ENCODE results near the gene NYAP2. TPM values are rescaled to one million over a fixed set of nuclear protein-coding genes. Genes with fewer than 3 reads are reported as not detected.
A peak's percentile ranks its signal among the peaks of the same experiment; 100 is the strongest.

NYAP2 gene
- total and polyA plus RNA-seq, 2 donors (not counting 1 experiment from before 2014, with no cell fraction given), result not detected

DNA sequence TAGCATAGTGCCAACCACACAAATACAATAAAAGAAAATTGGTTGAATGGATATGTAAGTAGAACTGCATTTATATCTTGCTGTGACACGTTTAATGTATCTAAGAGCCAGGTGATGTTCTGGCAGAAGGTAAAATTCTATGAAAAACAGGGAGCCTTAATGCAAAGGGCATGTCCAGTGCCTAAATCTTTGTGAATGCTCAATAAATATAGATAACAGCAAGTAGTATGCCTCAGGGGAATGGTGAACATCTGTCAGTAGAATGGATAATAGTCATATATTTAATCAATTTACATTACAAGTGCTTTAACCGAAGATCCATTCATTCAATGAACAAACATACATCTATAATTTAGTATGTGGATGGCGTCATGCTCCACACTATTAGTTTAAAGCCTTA lies 43.7 kb upstream of the NYAP2 start:
- H3K4me1 ChIP-seq (ENCODE audit: control insufficient read depth, extremely low read depth, insufficient read depth, low read length), result no peaks in the 10 kb centered on the region
- no peak overlapping the region for H3K27ac ChIP-seq (ENCODE audit: insufficient read depth, low read length)
- H3K79me2 ChIP-seq (ENCODE audit: control insufficient read depth, insufficient read depth, low read length), result no peaks in the 10 kb centered on the region
- no peak overlapping the region for H3K4me3 ChIP-seq (replicated peaks in 1 of 4; ENCODE audit: control extremely low read depth in 1 of 4, insufficient read depth in 1 of 4, low read depth in 3 of 4, low read length in 4 of 4)
- no peak for DNase-seq (ENCODE audit: low read depth in 2 of 2)
- H4K20me1 ChIP-seq (ENCODE audit: control insufficient read depth, extremely low read depth, insufficient read depth, low read length), result no peaks in the 10 kb centered on the region
- TF ChIP-seq EZH2 (IDR thresholded peaks at IDR 0.05; ENCODE audit: low read length, missing control alignments), result no peak
- TF ChIP-seq, protein P1, sequence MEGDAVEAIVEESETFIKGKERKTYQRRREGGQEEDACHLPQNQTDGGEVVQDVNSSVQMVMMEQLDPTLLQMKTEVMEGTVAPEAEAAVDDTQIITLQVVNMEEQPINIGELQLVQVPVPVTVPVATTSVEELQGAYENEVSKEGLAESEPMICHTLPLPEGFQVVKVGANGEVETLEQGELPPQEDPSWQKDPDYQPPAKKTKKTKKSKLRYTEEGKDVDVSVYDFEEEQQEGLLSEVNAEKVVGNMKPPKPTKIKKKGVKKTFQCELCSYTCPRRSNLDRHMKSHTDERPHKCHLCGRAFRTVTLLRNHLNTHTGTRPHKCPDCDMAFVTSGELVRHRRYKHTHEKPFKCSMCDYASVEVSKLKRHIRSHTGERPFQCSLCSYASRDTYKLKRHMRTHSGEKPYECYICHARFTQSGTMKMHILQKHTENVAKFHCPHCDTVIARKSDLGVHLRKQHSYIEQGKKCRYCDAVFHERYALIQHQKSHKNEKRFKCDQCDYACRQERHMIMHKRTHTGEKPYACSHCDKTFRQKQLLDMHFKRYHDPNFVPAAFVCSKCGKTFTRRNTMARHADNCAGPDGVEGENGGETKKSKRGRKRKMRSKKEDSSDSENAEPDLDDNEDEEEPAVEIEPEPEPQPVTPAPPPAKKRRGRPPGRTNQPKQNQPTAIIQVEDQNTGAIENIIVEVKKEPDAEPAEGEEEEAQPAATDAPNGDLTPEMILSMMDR (conservative IDR thresholded peaks at IDR 0.05 in 1 of 2, IDR thresholded peaks at IDR 0.05 in 1 of 2; ENCODE audit: low read depth in 1 of 2, low read length in 2 of 2), result no peak
- H2AFZ ChIP-seq (ENCODE audit: low read length), result no peak overlapping the region
- H3K36me3 ChIP-seq (ENCODE audit: control insufficient read depth, insufficient read depth, low read length), result no peaks in the 10 kb centered on the region
- H3K9me3 ChIP-seq (ENCODE audit: control insufficient read depth, insufficient read depth, low read depth, low read length), result no peaks in the 10 kb centered on the region
- no peak overlapping the region for H3K4me2 ChIP-seq (ENCODE audit: extremely low read depth, insufficient read depth, low read length)
- H3K27me3 ChIP-seq (ENCODE audit: control insufficient read depth, insufficient read depth, low read length), result no peaks in the 10 kb centered on the region
- no peak overlapping the region for H3K9ac ChIP-seq (ENCODE audit: insufficient read depth, low read length)

DNA sequence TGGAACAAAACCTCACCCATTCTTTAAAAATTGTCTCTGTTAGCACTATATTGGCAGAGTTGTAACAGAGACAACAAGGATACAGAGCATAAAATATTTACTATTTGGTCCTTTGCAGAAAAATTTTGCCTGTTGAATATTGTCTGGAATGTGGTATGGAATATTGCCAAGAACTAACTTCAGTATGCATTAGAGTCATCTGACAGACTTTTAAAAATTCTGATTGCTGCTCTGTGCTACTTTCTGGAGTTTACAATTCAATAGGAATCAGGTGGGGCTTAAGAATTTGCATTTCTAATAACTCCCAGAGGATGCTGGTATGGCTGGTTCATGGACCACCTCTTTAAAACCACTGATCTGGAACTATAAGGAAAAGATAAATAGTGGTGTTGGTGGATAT lies 32.8 kb upstream of the NYAP2 start:
- Histone ChIP-seq H3K27ac (ENCODE audit: insufficient read depth, low read length) (no peak overlapping the region), H3K9ac (ENCODE audit: insufficient read depth, low read length) (no peak overlapping the region), H3K36me3 (ENCODE audit: control insufficient read depth, insufficient read depth, low read length) (no peaks in the 10 kb centered on the region), H3K4me3 (replicated peaks in 1 of 4; ENCODE audit: control extremely low read depth in 1 of 4, insufficient read depth in 1 of 4, low read depth in 3 of 4, low read length in 4 of 4) (no peak overlapping the region), H3K27me3 (ENCODE audit: control insufficient read depth, insufficient read depth, low read length) (no peaks in the 10 kb centered on the region), H3K4me1 (ENCODE audit: control insufficient read depth, extremely low read depth, insufficient read depth, low read length) (no peaks in the 10 kb centered on the region), H2AFZ (ENCODE audit: low read length) (no peak overlapping the region), H3K79me2 (ENCODE audit: control insufficient read depth, insufficient read depth, low read length) (no peaks in the 10 kb centered on the region), H3K9me3 (ENCODE audit: control insufficient read depth, insufficient read depth, low read depth, low read length) (no peaks in the 10 kb centered on the region), H3K4me2 (ENCODE audit: extremely low read depth, insufficient read depth, low read length) (no peak overlapping the region), H4K20me1 (ENCODE audit: control insufficient read depth, extremely low read depth, insufficient read depth, low read length) (no peaks in the 10 kb centered on the region)
- no peak for TF ChIP-seq EZH2 (IDR thresholded peaks at IDR 0.05; ENCODE audit: low read length, missing control alignments)
- TF ChIP-seq, protein P1 (conservative IDR thresholded peaks at IDR 0.05 in 1 of 2, IDR thresholded peaks at IDR 0.05 in 1 of 2; ENCODE audit: low read depth in 1 of 2, low read length in 2 of 2), result no peak
- DNase-seq (ENCODE audit: low read depth in 2 of 2), result peak in 1 of 2 donors; percentile 3

DNA sequence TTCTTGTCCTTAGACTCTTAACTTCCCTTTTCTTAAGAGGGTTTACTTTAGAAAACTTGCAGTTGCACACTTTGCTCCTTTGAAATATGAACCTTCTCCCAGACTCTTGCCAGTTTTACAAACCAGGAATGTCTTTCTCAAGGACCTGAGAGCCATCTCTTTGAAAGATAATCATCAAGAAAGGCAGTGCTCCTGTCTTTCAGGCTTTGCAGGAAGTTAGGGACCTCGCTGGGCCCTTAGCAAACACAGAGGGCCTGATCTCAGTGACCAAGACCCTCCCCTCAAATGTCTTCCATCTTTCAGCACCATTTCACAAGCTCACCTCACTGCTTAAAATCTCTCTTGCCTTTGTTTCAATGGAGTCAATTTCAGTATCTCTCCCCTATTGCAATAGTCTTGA lies 32.0 kb upstream of the NYAP2 start:
- no peak for TF ChIP-seq EZH2 (IDR thresholded peaks at IDR 0.05; ENCODE audit: low read length, missing control alignments)
- TF ChIP-seq, protein P1 (conservative IDR thresholded peaks at IDR 0.05 in 1 of 2, IDR thresholded peaks at IDR 0.05 in 1 of 2; ENCODE audit: low read depth in 1 of 2, low read length in 2 of 2), result no peak
- Histone ChIP-seq H3K4me3 (replicated peaks in 1 of 4; ENCODE audit: control extremely low read depth in 1 of 4, insufficient read depth in 1 of 4, low read depth in 3 of 4, low read length in 4 of 4) (no peak overlapping the region), H2AFZ (ENCODE audit: low read length) (no peak overlapping the region), H3K9ac (ENCODE audit: insufficient read depth, low read length) (no peak overlapping the region), H3K79me2 (ENCODE audit: control insufficient read depth, insufficient read depth, low read length) (no peaks in the 10 kb centered on the region), H3K4me2 (ENCODE audit: extremely low read depth, insufficient read depth, low read length) (no peak overlapping the region), H3K4me1 (ENCODE audit: control insufficient read depth, extremely low read depth, insufficient read depth, low read length) (no peaks in the 10 kb centered on the region), H3K36me3 (ENCODE audit: control insufficient read depth, insufficient read depth, low read length) (no peaks in the 10 kb centered on the region), H3K9me3 (ENCODE audit: control insufficient read depth, insufficient read depth, low read depth, low read length) (no peaks in the 10 kb centered on the region), H3K27ac (ENCODE audit: insufficient read depth, low read length) (no peak overlapping the region), H3K27me3 (ENCODE audit: control insufficient read depth, insufficient read depth, low read length) (no peaks in the 10 kb centered on the region), H4K20me1 (ENCODE audit: control insufficient read depth, extremely low read depth, insufficient read depth, low read length) (no peaks in the 10 kb centered on the region)
- DNase-seq (ENCODE audit: low read depth in 2 of 2), result peak in 1 of 2 donors; percentile 9
